ENCODE data around the gene SIPA1L3.

The SIPA1L3 gene

DNA sequence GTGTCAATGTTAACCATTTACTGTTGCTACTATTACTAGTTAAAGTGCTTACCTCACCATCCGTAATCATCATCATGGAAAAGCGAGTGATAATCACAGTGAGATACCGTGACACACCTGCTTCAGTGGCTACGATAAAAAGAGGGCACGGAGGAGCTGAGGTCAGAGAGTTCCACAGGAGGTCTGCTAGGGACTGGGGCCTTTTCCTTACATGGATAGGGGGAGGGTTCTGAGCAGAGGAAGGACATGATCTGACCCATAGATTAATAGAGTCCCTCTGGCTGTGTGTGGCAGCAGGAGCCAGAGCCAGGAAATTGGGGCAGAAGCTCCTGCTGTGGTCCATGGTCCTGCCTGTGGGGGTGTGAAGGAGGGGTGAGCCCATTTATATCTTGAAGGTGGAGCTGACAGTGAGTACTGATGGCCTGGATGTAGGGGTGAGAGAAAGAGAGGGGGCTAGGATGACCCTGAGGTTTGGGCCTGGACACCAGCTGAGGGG is 136.7 kb downstream of the SIPA1L3 start:
- Histone ChIP-seq H3K27ac (no peak overlapping the region), H3K4me3 (ENCODE audit: low read depth, low read length) (no peak overlapping the region), H3K9me3 (ENCODE audit: severe bottlenecking) (no peaks in the 10 kb centered on the region)

DNA sequence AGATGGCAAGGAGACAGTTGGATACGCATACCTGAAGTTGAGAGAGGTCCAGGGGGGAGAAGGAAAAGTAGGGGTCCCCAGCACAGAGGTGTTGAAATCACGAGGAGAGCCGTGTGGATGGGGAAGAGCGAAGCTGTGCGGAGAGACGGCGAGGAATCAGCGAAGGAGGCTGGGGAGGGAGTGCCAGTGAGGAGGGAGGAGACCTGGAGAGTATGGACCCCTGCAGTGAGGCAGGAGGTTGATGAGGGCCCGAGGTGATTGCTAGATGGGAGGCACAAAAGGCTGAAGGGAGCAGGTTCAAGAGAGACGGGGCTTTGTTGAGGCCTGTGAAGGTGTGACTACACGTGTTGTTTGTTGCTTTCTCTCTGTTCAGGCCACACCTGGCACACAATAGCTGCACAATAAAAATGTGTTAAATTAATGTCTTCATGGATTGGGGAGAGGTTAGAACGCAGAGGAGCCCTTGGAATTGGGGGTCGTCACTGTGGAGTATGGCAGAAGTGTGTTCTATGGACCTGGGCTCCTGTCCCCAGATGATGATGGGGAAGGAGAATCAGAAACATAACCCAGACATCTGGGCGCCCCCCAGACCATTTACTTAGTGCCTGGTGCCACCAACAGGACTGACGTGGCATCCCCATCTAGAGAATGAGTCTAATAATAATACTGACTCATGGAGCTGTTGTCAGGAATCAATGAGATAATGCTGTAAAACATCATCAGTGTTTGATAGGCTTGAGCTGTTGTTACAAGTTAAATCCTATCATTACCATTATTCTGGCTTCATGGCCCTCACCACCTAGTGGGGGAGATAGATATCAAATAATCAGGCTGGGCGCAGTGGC is 137.5 kb downstream of the SIPA1L3 start:
- Histone ChIP-seq H3K27ac (no peak overlapping the region), H3K27me3 (ENCODE audit: insufficient read depth, low read depth, severe bottlenecking) (no peaks in the 10 kb centered on the region), H3K9me3 (ENCODE audit: severe bottlenecking) (no peaks in the 10 kb centered on the region), H3K36me3 (no peaks in the 10 kb centered on the region; the same call in none of the 2 replicates), H3K4me3 (ENCODE audit: low read depth, low read length) (no peak overlapping the region)
- DNase-seq, result no peak
- TF ChIP-seq, protein P1, sequence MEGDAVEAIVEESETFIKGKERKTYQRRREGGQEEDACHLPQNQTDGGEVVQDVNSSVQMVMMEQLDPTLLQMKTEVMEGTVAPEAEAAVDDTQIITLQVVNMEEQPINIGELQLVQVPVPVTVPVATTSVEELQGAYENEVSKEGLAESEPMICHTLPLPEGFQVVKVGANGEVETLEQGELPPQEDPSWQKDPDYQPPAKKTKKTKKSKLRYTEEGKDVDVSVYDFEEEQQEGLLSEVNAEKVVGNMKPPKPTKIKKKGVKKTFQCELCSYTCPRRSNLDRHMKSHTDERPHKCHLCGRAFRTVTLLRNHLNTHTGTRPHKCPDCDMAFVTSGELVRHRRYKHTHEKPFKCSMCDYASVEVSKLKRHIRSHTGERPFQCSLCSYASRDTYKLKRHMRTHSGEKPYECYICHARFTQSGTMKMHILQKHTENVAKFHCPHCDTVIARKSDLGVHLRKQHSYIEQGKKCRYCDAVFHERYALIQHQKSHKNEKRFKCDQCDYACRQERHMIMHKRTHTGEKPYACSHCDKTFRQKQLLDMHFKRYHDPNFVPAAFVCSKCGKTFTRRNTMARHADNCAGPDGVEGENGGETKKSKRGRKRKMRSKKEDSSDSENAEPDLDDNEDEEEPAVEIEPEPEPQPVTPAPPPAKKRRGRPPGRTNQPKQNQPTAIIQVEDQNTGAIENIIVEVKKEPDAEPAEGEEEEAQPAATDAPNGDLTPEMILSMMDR (IDR thresholded peaks at IDR 0.05; ENCODE audit: low read depth, low read length), result no peak

More for the DNA sequence above, 136.7 kb downstream of the SIPA1L3 start:
- Histone ChIP-seq H3K27me3 (ENCODE audit: insufficient read depth, low read depth, severe bottlenecking) (no peaks in the 10 kb centered on the region), H3K36me3 (no peaks in the 10 kb centered on the region; the same call in none of the 2 replicates)
- TF ChIP-seq, protein P1 (IDR thresholded peaks at IDR 0.05; ENCODE audit: low read depth, low read length), result no peak
- DNase-seq, result no peak

DNA sequence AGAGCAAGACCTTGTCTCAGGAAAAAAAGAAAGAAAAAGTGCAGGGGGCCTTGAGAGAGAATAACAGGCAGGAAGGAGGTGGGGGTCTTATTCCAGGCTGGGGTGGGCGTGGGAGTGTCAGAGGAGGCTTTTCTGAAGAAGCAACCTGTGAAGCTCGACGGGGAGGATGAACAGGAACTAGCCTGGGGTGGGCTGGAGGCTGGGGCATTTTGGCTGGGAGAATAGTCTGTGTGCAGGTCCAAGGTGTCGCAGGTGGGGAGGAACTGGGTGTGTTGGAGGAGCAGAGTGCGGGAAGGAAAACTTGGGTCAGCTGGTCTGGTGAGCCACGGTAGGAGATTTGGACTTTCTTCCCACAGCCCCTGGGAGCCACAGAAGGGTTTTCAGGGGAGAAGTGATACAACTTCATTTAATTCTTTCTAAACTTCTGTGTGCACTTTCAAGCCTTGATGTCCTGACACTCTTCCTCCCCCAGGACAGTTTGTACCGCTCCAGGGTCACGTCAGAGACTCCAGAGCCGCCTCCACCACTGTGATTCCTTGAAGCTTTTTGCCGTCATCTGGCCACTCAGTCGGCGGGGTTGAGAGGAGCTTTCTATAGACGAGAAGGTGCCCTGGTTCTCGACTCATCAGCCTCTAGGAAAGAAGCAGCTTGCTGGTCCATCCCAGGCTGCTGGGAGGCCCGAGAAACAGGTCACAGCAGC is 138.7 kb downstream of the SIPA1L3 start:
- TF ChIP-seq, protein P1 (IDR thresholded peaks at IDR 0.05; ENCODE audit: low read depth, low read length), result no peak
- no peak overlapping the region for H3K27ac ChIP-seq
- no peak for DNase-seq

DNA sequence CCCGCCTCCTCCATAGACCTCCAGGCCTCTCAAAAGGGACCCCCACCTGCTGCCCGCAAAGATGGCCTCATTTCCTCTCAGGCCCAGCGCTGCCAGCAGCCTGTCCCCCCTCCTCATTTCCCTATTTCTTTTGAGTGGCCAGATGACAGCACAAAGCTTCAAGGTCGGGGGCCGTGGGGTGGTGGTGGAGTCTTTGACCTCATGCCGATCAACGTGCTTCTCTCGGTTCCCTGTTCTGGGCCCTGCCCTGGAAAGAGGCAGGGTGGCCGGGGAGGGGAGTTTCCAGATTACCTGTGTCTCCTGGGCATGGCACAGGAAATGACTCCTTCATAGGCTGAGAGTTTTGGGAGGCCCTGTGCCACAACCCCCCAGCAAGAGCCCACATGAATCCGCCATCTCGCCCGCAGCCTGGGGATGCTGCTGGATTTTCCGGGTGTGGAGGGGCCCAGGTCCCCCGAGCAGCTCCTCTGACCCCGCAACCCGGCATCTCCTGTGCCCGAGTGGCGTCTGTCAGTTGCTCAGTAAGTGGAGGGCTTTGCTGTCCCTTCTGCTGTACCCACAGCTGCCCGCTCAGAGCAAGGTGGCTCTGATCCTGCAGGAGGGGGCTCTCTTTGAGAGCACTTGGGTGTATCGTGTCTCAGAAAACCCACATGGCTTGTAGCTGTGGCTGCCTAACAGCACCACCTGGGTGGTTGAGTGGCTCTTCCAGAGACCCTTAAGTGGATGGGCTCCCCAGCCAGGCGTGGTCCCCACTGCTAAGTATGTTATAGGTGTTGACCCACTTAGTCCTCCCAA is 139.4 kb downstream of the SIPA1L3 start:
- no peak overlapping the region for H3K4me3 ChIP-seq (ENCODE audit: low read depth, low read length)
- H3K27me3 ChIP-seq (ENCODE audit: insufficient read depth, low read depth, severe bottlenecking), result no peaks in the 10 kb centered on the region
- no peak overlapping the region for H3K27ac ChIP-seq
- no peaks in the 10 kb centered on the region; the same call in 1 of the 2 replicates for H3K36me3 ChIP-seq
- TF ChIP-seq, protein P1 (IDR thresholded peaks at IDR 0.05; ENCODE audit: low read depth, low read length), result no peak
- DNase-seq, result no peak
- H3K9me3 ChIP-seq (ENCODE audit: severe bottlenecking), result no peaks in the 10 kb centered on the region

More for the DNA sequence above, 138.7 kb downstream of the SIPA1L3 start:
- Histone ChIP-seq H3K9me3 (ENCODE audit: severe bottlenecking) (no peaks in the 10 kb centered on the region), H3K27me3 (ENCODE audit: insufficient read depth, low read depth, severe bottlenecking) (no peaks in the 10 kb centered on the region), H3K36me3 (no peaks in the 10 kb centered on the region; the same call in 1 of the 2 replicates), H3K4me3 (ENCODE audit: low read depth, low read length) (no peak overlapping the region)

DNA sequence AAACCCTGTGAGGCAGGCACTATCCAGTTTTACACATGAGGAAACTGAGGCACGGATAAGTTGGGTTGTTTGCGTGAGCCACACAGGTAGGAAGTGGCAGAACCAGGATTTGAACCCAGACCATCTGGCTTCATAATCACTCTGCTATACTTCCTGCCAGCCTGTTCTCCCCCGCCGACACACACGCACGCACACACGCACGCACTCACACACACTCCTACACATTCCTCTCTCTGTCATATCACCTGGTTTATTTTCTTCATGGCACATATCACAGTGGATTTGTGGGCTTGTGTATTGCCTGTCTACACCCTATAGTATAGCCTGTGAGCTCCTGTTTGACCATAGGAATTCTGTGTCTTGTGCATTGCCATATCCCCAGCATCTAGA is 140.0 kb downstream of the SIPA1L3 start:
- Histone ChIP-seq H3K9me3 (ENCODE audit: severe bottlenecking) (peaks cover 2% of the 10 kb centered on the region), H3K27me3 (ENCODE audit: insufficient read depth, low read depth, severe bottlenecking) (no peaks in the 10 kb centered on the region), H3K36me3 (no peaks in the 10 kb centered on the region; the same call in 1 of the 2 replicates), H3K4me3 (ENCODE audit: low read depth, low read length) (no peak overlapping the region), H3K27ac (no peak overlapping the region)
- no peak for DNase-seq
- TF ChIP-seq, protein P1 (IDR thresholded peaks at IDR 0.05; ENCODE audit: low read depth, low read length), result no peak
